SU-DHL-6 (cell line): ENCODE results near the gene FADS3.

Experiments used
- H2AFZ ChIP-seq: fragments of 200-600 bp; sonication (generic); 2 replicates; pipeline ENCODE4 v1.6.1; 2014; ENCODE audit warnings: low read depth, mild to moderate bottlenecking, moderate library complexity, mixed read lengths, antibody characterized with exemption, low read length; ENCODE audit not compliant: severe bottlenecking
- H3F3A ChIP-seq: fragments of 200-600 bp; shearing (Covaris generic); 2 replicates; pipeline ENCODE4 v1.6.0; 2016; ENCODE audit warnings: antibody characterized with exemption, mild to moderate bottlenecking; ENCODE audit not compliant: insufficient read depth
- H3K27ac ChIP-seq: fragments of 200-600 bp; sonication (generic); 2 replicates; pipeline ENCODE4 v1.5.1; 2016; ENCODE audit warnings: low read depth, mild to moderate bottlenecking, low read length, moderate library complexity, mixed read lengths
- H3K27me3 ChIP-seq: fragments of 200-600 bp; sonication (generic), shearing (Covaris generic); 2 replicates; pipeline ENCODE4 v1.6.0; 2014; ENCODE audit warnings: mild to moderate bottlenecking, low read length
- H3K36me3 ChIP-seq: fragments of 200-600 bp; sonication (generic); 2 replicates; pipeline ENCODE4 v1.6.1; 2014; ENCODE audit warnings: mild to moderate bottlenecking, low read length, mixed read lengths
- H3K4me2 ChIP-seq: fragments of 300-600, 200-600 bp; shearing (Covaris generic), sonication (generic); 2 replicates; pipeline ENCODE4 v1.6.0; 2014; ENCODE audit warnings: low read length, low read depth, mild to moderate bottlenecking; ENCODE audit not compliant: poor library complexity, severe bottlenecking
- H3K4me3 ChIP-seq: fragments of 200-600 bp; sonication (generic); 2 replicates; pipeline ENCODE4 v1.5.1; 2014; ENCODE audit warnings: antibody characterized with exemption, low read length, mild to moderate bottlenecking, mixed read lengths; ENCODE audit not compliant: insufficient read depth, poor library complexity, severe bottlenecking
- H3K79me2 ChIP-seq: fragments of 200-600 bp; sonication (generic); 2 replicates; pipeline ENCODE4 v1.6.1; 2014; ENCODE audit warnings: mild to moderate bottlenecking, low read length, moderate library complexity; ENCODE audit not compliant: insufficient read depth
- H3K9ac ChIP-seq: fragments of 200-600 bp; sonication (generic); 2 replicates; pipeline ENCODE4 v1.7.0; 2014; ENCODE audit warnings: mild to moderate bottlenecking, low read length
- H3K9me2 ChIP-seq: fragments of 200-600 bp; sonication (generic); replicated peaks from 2 replicates; pipeline ENCODE4 v1.6.1; 2014; ENCODE audit warnings: low read length; ENCODE audit not compliant: insufficient read depth
- H3K9me3 ChIP-seq: fragments of 200-600 bp; sonication (generic); 2 replicates; pipeline ENCODE4 v1.6.1; 2014; ENCODE audit warnings: low read length, mixed read lengths; ENCODE audit not compliant: insufficient read depth
- H4K20me1 ChIP-seq: fragments of 200-600 bp; sonication (generic); 2 replicates; pipeline ENCODE4 v1.6.1; 2014; ENCODE audit warnings: low read depth, mild to moderate bottlenecking, antibody characterized with exemption, low read length, moderate library complexity, mixed read lengths
- EZH2phosphoT487 ChIP-seq: fragments of 200-600 bp; sonication (generic), shearing (Covaris generic); conservative IDR thresholded peaks from 2 replicates; pipeline ENCODE4 v1.6.1; 2018; ENCODE audit warnings: mild to moderate bottlenecking, antibody characterized with exemption, low read length, moderate library complexity, mixed read lengths
- TF ChIP-seq, protein P1 (sequence below): fragments of 200-600 bp; sonication (generic); IDR thresholded peaks from one replicate; pipeline ENCODE4 v1.5.1; 2017; ENCODE audit warnings: antibody characterized with exemption, mild to moderate bottlenecking, low read length, moderate library complexity; ENCODE audit not compliant: insufficient read depth, poor library complexity, severe bottlenecking

Gene FADS3

DNA sequence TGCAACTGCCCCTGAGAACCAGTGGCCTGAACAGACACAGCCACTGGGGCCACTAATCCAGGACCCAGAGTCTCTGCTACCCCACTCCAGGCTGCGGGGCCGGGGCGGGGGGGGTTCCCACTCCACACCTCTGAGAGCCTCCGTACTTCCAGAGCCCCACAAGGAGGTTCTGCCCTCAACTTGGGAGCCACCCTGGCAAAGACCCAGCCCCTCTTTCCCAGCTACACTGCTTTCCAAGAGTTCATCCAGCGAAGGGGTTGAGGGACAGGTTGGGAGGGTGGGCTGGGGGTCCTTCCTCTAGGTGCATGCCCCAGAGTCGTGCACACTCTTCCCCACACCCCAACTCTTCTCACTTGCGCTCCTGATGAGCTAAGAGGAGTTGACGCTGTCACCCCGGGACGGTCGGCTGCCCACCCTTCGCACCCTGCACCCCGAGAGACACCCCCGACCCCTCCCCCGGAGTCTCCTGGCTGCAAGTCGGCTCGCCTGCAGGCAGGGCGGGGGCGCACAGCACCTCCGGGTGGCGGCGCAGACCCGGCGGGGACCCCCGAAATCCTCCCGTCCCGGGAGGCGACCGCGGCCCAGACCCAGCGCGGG is 25.5 kb upstream of the FADS3 start:
- H3K4me2 ChIP-seq = no peak overlapping the region
- H3K27me3 ChIP-seq = no peaks in the 10 kb centered on the region
- no peak overlapping the region for H2AFZ ChIP-seq
- no peak overlapping the region for H3K27ac ChIP-seq
- no peaks in the 10 kb centered on the region for H3K9me3 ChIP-seq
- no peak overlapping the region for H3K9ac ChIP-seq
- H3K4me3 ChIP-seq = no peak overlapping the region
- no peaks in the 10 kb centered on the region for H3K9me2 ChIP-seq
- no peaks in the 10 kb centered on the region for H3K36me3 ChIP-seq
- H4K20me1 ChIP-seq = no peaks in the 10 kb centered on the region
- H3F3A ChIP-seq = no peaks in the 10 kb centered on the region
- no peaks in the 10 kb centered on the region for H3K79me2 ChIP-seq
- TF ChIP-seq EZH2phosphoT487 = no peak
- TF ChIP-seq, protein P1, sequence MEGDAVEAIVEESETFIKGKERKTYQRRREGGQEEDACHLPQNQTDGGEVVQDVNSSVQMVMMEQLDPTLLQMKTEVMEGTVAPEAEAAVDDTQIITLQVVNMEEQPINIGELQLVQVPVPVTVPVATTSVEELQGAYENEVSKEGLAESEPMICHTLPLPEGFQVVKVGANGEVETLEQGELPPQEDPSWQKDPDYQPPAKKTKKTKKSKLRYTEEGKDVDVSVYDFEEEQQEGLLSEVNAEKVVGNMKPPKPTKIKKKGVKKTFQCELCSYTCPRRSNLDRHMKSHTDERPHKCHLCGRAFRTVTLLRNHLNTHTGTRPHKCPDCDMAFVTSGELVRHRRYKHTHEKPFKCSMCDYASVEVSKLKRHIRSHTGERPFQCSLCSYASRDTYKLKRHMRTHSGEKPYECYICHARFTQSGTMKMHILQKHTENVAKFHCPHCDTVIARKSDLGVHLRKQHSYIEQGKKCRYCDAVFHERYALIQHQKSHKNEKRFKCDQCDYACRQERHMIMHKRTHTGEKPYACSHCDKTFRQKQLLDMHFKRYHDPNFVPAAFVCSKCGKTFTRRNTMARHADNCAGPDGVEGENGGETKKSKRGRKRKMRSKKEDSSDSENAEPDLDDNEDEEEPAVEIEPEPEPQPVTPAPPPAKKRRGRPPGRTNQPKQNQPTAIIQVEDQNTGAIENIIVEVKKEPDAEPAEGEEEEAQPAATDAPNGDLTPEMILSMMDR = no peak

DNA sequence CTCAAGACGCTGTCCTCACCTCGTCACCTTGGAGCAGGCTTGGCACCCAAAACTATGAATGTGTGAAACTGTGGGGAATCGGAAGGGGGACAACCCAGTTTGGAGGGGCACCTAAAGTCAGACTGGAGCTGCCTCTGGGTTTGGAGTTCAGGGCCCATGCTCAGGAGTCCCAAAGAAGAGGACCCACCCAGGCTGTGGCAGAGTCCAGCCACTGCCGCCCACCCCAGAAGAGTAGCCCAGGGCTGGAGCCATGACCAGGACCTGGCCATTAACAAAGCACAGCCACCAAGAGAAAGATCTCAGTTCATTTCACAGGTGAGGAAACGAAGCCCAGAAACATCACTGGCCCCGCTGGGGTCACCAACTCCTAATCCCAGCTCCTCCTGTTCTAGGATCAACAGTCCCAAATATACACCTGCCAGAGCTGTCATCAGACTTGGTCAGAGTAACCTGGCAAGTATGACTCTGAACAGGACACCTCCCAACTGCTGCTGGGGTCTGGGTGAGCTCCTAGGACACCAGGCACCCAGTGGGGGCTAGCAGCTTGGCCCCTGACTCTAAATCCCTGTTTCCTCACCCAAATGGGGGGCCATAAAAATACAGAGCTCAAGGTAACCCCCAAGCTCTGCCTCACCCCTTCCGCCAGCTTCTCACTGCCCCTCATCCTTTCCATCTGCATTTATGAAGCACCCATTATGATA is 23.3 kb upstream of the FADS3 start:
- Histone ChIP-seq H3K4me2 (no peak overlapping the region), H3K9me2 (no peaks in the 10 kb centered on the region), H3K9ac (no peak overlapping the region), H3K27ac (no peak overlapping the region), H3F3A (no peaks in the 10 kb centered on the region), H3K36me3 (no peaks in the 10 kb centered on the region), H3K4me3 (no peak overlapping the region), H3K79me2 (no peaks in the 10 kb centered on the region), H4K20me1 (no peaks in the 10 kb centered on the region), H2AFZ (no peak overlapping the region), H3K9me3 (no peaks in the 10 kb centered on the region), H3K27me3 (no peaks in the 10 kb centered on the region)
- no peak for TF ChIP-seq EZH2phosphoT487
- TF ChIP-seq, protein P1 = no peak

DNA sequence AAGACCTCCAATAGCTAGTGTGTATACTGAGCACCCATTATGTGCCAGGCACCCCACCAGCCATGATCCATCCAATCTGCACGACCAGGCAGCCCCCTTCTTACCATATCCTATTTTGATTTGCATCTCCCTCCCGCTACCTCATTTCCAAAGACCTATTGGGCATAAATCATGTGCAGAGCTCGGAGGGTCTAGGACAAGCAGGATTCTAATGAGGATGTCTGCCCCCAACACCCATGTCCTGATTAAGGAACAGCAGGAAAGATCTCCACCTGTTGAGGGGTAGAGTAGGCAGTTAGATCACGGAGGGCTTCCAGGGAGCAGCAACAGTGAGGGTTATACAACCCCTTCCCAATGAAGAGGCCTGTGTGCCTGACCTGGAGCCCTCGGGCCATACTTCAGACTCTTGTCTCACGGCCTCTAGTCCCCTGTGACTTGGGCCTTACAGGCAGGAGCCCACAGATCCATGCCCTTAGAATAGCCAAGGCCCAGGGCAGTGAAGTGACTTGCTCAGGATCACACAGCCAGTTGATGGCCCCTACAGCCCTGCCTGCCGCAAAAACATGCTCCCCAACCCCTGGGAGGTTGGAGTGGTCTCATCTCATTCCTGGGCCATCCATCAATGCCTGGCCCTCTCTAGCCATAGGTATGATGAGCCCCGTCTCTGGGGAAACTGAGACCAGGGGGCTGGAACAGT is 22.5 kb upstream of the FADS3 start:
- no peaks in the 10 kb centered on the region for H3K9me3 ChIP-seq
- no peak overlapping the region for H3K4me3 ChIP-seq
- H3K79me2 ChIP-seq = no peaks in the 10 kb centered on the region
- H3F3A ChIP-seq = no peaks in the 10 kb centered on the region
- no peaks in the 10 kb centered on the region for H3K27me3 ChIP-seq
- no peak overlapping the region for H3K9ac ChIP-seq
- no peak for TF ChIP-seq EZH2phosphoT487
- TF ChIP-seq, protein P1 = no peak
- H2AFZ ChIP-seq = no peak overlapping the region
- H3K36me3 ChIP-seq = no peaks in the 10 kb centered on the region
- H4K20me1 ChIP-seq = no peaks in the 10 kb centered on the region
- no peak overlapping the region for H3K4me2 ChIP-seq
- H3K27ac ChIP-seq = no peak overlapping the region
- H3K9me2 ChIP-seq = no peaks in the 10 kb centered on the region
